GM23338 (cell line): ENCODE data around the gene TMTC4. TPM values are rescaled to one million over a fixed set of nuclear protein-coding genes. Genes with fewer than 3 reads are reported as not detected.

Experiments
- ATAC-seq: fragments of 200-7000 bp; cut with Tn5 transposase; 3 replicates; pipeline ENCODE4 v1.9.1; 2020
- DNase-seq: peaks from one replicate; pipeline ENCODE4 v3.0.0-alpha.2; 2015; ENCODE audit warnings: low spot score
- H2AFZ ChIP-seq: fragments of 200-600 bp; sonication (generic); 2 replicates; pipeline ENCODE4 v1.8.0; 2016; ENCODE audit warnings: antibody characterized with exemption, mild to moderate bottlenecking, moderate library complexity
- H3F3A ChIP-seq: fragments of 200-600 bp; sonication (generic); replicated peaks from 2 replicates; pipeline ENCODE4 v1.8.0; 2017; ENCODE audit warnings: antibody characterized with exemption, mixed run types, low read depth
- H3K27ac ChIP-seq: fragments of 200-600 bp; sonication (generic); 2 replicates; pipeline ENCODE4 v1.6.1; 2016; ENCODE audit warnings: low read depth
- H3K27me3 ChIP-seq: fragments of 200-600 bp; sonication (generic); 2 replicates; pipeline ENCODE4 v1.8.0; 2016; ENCODE audit warnings: mild to moderate bottlenecking, mixed run types, moderate library complexity; ENCODE audit not compliant: insufficient read depth
- H3K36me3 ChIP-seq: fragments of 200-600 bp; sonication (generic); 2 replicates; pipeline ENCODE4 v1.8.0; 2016; ENCODE audit warnings: mild to moderate bottlenecking; ENCODE audit not compliant: insufficient read depth
- H3K4me1 ChIP-seq: fragments of 200-600 bp; sonication (generic); 2 replicates; pipeline ENCODE4 v1.8.0; 2016; ENCODE audit warnings: mild to moderate bottlenecking, moderate library complexity; ENCODE audit not compliant: insufficient read depth
- H3K4me2 ChIP-seq: fragments of 200-600 bp; sonication (generic); 2 replicates; pipeline ENCODE4 v1.7.1; 2017; ENCODE audit warnings: mixed run types
- H3K4me3 ChIP-seq: fragments of 200-600 bp; sonication (generic); 2 replicates; pipeline ENCODE4 v1.6.1; 2016; ENCODE audit warnings: mixed run types
- H3K79me2 ChIP-seq: fragments of 200-600 bp; sonication (generic); replicated peaks from 2 replicates; pipeline ENCODE4 v1.8.0; 2017; ENCODE audit warnings: mild to moderate bottlenecking; ENCODE audit not compliant: insufficient read depth
- H3K9me2 ChIP-seq: fragments of 200-600 bp; sonication (generic); 2 replicates; pipeline ENCODE4 v1.8.0; 2017; ENCODE audit not compliant: insufficient read depth
- H4K20me1 ChIP-seq: fragments of 200-600 bp; sonication (generic); replicated peaks from 2 replicates; pipeline ENCODE4 v1.8.0; 2017; ENCODE audit warnings: mild to moderate bottlenecking; ENCODE audit not compliant: insufficient read depth
- H3K27ac Mint-ChIP-seq: 2 replicates; pipeline ENCODE4 v1.8.0; 2020; ENCODE audit warnings: inconsistent platforms, mild to moderate bottlenecking, moderate library complexity, mixed read lengths
- H3K27me3 Mint-ChIP-seq: 3 replicates; pipeline ENCODE4 v1.8.0; 2022; ENCODE audit warnings: low read depth, mild to moderate bottlenecking, moderate library complexity, mixed read lengths, inconsistent platforms; ENCODE audit not compliant: insufficient read depth, poor library complexity
- H3K36me3 Mint-ChIP-seq: 3 replicates; pipeline ENCODE4 v1.8.0; 2021; ENCODE audit warnings: low read depth, mild to moderate bottlenecking, inconsistent platforms, moderate library complexity, mixed read lengths
- H3K4me1 Mint-ChIP-seq: 3 replicates; pipeline ENCODE4 v1.8.0; 2020; ENCODE audit warnings: mild to moderate bottlenecking, inconsistent platforms, mixed read lengths
- H3K4me3 Mint-ChIP-seq: 3 replicates; pipeline ENCODE4 v1.8.0; 2021; ENCODE audit warnings: moderate library complexity, mild to moderate bottlenecking, inconsistent platforms, mixed read lengths
- H3K9me3 Mint-ChIP-seq: 3 replicates; pipeline ENCODE4 v1.8.0; 2020; ENCODE audit warnings: moderate library complexity, mild to moderate bottlenecking, inconsistent platforms, mixed read lengths
- CREB1 ChIP-seq: fragments of 250-450 bp; sonication (Bioruptor Pico); IDR thresholded peaks from 2 replicates; pipeline ENCODE4 v1.5.0; 2020; ENCODE audit warnings: low read depth, mild to moderate bottlenecking, moderate library complexity
- CTCF ChIP-seq, 2 experiments: fragments of 200-600 bp in 1 of 2; sonication (generic) in 1 of 2; conservative IDR thresholded peaks; 2 replicates each; pipeline versions ENCODE4 v1.5.1 to v1.6.1; 2016 to 2017; ENCODE audit warnings: antibody characterized with exemption in 2 of 2, low read depth in 2 of 2, mild to moderate bottlenecking in 2 of 2, moderate library complexity in 1 of 2
- EZH2 ChIP-seq: fragments of 200-600 bp; sonication (generic); IDR thresholded peaks from one replicate; pipeline ENCODE4 v1.8.0; 2017; ENCODE audit warnings: antibody characterized with exemption, mild to moderate bottlenecking, low read depth; ENCODE audit not compliant: unreplicated experiment
- EZH2phosphoT487 ChIP-seq: fragments of 200-600 bp; sonication (generic); IDR thresholded peaks from one replicate; pipeline ENCODE4 v1.8.1; 2018; ENCODE audit warnings: antibody characterized with exemption; ENCODE audit not compliant: unreplicated experiment
- JUNB ChIP-seq: IDR thresholded peaks from one replicate; pipeline ENCODE4 v1.6.1; 2016; ENCODE audit warnings: antibody characterized with exemption; ENCODE audit not compliant: unreplicated experiment
- NANOG ChIP-seq: IDR thresholded peaks from 2 replicates; pipeline ENCODE4 v1.6.1; 2016; ENCODE audit warnings: antibody characterized with exemption, borderline replicate concordance
- STAT1 ChIP-seq: IDR thresholded peaks from one replicate; pipeline ENCODE4 v1.6.1; 2016; ENCODE audit warnings: antibody characterized with exemption; ENCODE audit not compliant: unreplicated experiment
- ZNF462 ChIP-seq: fragments of 250-450 bp; sonication (Bioruptor Pico); IDR thresholded peaks from 2 replicates; pipeline ENCODE4 v1.5.0; 2020; ENCODE audit warnings: mild to moderate bottlenecking, moderate library complexity
- polyA plus RNA-seq: library from polyadenylated mRNA; unstranded; fragments of >200 nt; fragmentation: Nextera tagmentation; extraction: Ambion mirVana; gene quantifications from 2 replicates; pipeline ENCODE4 v1.2.1, GENCODE V29; 2016
- total RNA-seq: library from RNA; depleted of rRNA; stranded (reverse); fragments of >200 nt; shearing (Covaris generic); gene quantifications from 2 replicates; pipeline ENCODE4 v1.2.3, GENCODE V29; 2014
- TF ChIP-seq, protein P1 (sequence below): IDR thresholded peaks from one replicate; pipeline ENCODE4 v1.6.1; 2018; ENCODE audit warnings: antibody characterized with exemption; ENCODE audit not compliant: unreplicated experiment

The TMTC4 gene
- total and polyA plus RNA-seq, 2 experiments from 2014 or later = 21.9 to 50.0 TPM

DNA sequence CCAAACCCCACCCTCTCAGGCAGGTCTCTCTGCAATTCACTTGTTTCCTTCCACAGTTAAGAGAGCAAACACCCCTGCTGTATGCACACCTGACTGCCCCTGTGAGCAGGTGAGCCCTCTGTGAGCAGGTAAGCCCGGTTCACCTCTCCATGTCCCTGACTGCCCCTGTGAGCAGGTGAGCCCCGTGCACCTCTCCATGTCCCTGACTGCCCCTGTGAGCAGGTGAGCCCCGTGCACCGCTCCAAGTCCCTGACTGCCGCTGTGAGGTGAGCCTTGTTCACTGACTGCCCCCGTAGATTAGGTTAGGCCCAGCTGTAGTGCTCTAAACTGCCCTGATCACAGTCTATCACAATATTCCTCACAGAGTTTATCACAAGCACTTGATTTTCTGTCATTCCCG lies 29.2 kb downstream of the TMTC4 start:
- Mint-ChIP-seq H3K9me3 (no peaks in the 10 kb centered on the region), H3K27ac (peak overlapping the region; percentile 27; the same call in 1 of the 2 replicates), H3K27me3 (peaks cover 7% of the 10 kb centered on the region), H3K4me1 (peaks cover 5% of the 10 kb centered on the region; the same call in 1 of the 3 replicates), H3K4me3 (no peak overlapping the region; the same call in 2 of the 3 replicates), H3K36me3 (peaks cover 34% of the 10 kb centered on the region)
- peaks cover 5% of the 10 kb centered on the region for H4K20me1 ChIP-seq
- no peak overlapping the region for H3K4me2 ChIP-seq
- H3K36me3 ChIP-seq = no peaks in the 10 kb centered on the region
- H3K9me2 ChIP-seq = no peaks in the 10 kb centered on the region
- no peak overlapping the region for H2AFZ ChIP-seq
- TF ChIP-seq STAT1 = no peak
- no peak for TF ChIP-seq EZH2phosphoT487
- no peak for TF ChIP-seq CTCF (conservative IDR thresholded peaks at IDR 0.05; ENCODE audit: low read depth in 2 of 2)
- no peak for TF ChIP-seq CREB1 (CRISPR knock-in tag)
- TF ChIP-seq EZH2 = no peak
- TF ChIP-seq JUNB = no peak
- TF ChIP-seq, protein P1, sequence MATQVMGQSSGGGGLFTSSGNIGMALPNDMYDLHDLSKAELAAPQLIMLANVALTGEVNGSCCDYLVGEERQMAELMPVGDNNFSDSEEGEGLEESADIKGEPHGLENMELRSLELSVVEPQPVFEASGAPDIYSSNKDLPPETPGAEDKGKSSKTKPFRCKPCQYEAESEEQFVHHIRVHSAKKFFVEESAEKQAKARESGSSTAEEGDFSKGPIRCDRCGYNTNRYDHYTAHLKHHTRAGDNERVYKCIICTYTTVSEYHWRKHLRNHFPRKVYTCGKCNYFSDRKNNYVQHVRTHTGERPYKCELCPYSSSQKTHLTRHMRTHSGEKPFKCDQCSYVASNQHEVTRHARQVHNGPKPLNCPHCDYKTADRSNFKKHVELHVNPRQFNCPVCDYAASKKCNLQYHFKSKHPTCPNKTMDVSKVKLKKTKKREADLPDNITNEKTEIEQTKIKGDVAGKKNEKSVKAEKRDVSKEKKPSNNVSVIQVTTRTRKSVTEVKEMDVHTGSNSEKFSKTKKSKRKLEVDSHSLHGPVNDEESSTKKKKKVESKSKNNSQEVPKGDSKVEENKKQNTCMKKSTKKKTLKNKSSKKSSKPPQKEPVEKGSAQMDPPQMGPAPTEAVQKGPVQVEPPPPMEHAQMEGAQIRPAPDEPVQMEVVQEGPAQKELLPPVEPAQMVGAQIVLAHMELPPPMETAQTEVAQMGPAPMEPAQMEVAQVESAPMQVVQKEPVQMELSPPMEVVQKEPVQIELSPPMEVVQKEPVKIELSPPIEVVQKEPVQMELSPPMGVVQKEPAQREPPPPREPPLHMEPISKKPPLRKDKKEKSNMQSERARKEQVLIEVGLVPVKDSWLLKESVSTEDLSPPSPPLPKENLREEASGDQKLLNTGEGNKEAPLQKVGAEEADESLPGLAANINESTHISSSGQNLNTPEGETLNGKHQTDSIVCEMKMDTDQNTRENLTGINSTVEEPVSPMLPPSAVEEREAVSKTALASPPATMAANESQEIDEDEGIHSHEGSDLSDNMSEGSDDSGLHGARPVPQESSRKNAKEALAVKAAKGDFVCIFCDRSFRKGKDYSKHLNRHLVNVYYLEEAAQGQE = no peak
- TF ChIP-seq ZNF462 (CRISPR knock-in tag) = no peak
- TF ChIP-seq NANOG = no peak
- no peak for DNase-seq
- H3K27ac ChIP-seq = no peak overlapping the region
- H3K4me3 ChIP-seq = no peak overlapping the region
- H3K79me2 ChIP-seq = no peaks in the 10 kb centered on the region
- no peaks in the 10 kb centered on the region for H3K4me1 ChIP-seq
- no peaks in the 10 kb centered on the region for H3K27me3 ChIP-seq
- peak; percentile 44; the same call in 2 of the 3 replicates for ATAC-seq
- 0 out of 2 replicates have a peak, but pooled peaks cover 4% of the 10 kb centered on the region for H3F3A ChIP-seq
